GM19438 (cell line): ENCODE data around the gene NPAS3.

Source experiments
- ATAC-seq: cut with Tn5 transposase; IDR thresholded peaks from one replicate; pipeline ENCODE4 v1.9.1; 2021; ENCODE audit warnings: low read depth; ENCODE audit not compliant: unreplicated experiment

The NPAS3 gene

GRCh38 chr14:33291529-33292104 is 352.9 kb downstream of the NPAS3 start:
- ATAC-seq, result no peak

GRCh38 chr14:33294419-33294818 is 355.7 kb downstream of the NPAS3 start:
- ATAC-seq, result no peak

GRCh38 chr14:33297565-33297964 is 358.9 kb downstream of the NPAS3 start:
- ATAC-seq, result no peak

GRCh38 chr14:33307691-33308251 is 369.1 kb downstream of the NPAS3 start:
- no peak for ATAC-seq

DNA sequence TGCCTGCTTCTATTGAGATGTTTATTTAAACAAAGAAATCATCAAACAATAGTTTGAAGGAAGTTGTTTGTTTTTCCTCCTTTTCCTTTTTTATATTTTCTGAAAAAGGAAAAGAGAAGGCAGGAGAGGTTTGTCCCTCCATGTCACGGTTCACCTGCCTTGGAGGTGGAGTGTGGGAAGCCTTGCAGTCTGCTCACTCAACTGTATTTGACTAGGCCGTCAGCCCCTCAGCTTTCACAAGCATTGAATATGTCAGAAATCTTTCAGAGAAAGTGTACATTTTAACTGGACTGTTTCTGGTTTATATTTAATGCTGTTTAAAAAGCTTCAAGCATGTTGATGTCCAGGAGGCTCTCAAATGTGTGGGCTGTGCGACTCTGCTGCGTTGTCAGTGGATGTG is 370.4 kb downstream of the NPAS3 start:
- ATAC-seq, result no peak

- no peak for ATAC-seq
Measured at GRCh38 chr14:33315217-33315616, 376.5 kb downstream of the NPAS3 start.

- no peak for ATAC-seq
Measured at GRCh38 chr14:33315721-33316120, 377.0 kb downstream of the NPAS3 start.

DNA sequence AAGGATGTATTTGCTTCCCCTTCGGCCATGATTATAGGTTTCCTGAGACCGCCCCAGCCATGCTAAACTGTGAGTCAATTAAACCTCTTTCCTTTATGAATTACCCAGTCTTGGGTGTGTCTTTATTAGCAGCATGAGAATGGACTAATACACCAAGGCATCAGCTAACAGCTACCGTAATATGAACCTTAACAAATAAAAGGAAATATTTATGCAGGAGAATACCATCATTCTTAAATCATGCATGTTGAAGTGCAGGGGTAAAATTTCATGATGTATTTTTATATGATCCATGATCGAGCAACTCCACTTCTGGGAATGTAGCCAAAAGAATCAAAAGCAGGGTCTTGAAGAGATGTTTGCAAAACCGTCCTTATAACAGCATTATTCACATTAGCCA is 379.0 kb downstream of the NPAS3 start:
- no peak for ATAC-seq

- no peak for ATAC-seq
Measured at GRCh38 chr14:33323979-33324378, 385.3 kb downstream of the NPAS3 start.

- ATAC-seq, result no peak
Measured at GRCh38 chr14:33331176-33331949, 392.7 kb downstream of the NPAS3 start.

DNA sequence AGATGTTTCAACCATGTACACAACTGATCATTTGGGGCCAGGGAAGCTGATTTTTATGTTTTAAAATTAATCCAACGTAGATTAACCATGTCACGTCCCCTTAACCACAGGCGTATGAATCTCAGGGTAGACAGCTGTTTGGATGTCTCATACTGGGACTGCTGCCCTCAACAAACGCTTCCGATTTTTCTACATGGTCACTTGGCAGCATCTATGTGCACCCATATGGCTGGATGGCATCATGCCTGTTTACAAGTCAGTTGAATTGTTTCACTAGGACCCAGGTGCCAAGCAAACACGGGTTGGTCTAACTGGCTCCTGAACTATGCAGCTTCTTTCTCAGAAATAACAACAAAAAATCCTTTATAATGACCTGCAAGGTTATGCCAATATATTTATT is 393.8 kb downstream of the NPAS3 start:
- ATAC-seq, result no peak

- no peak for ATAC-seq
Measured at GRCh38 chr14:33335366-33335765, 396.7 kb downstream of the NPAS3 start.

- ATAC-seq, result no peak
Measured at GRCh38 chr14:33342299-33342974, 403.8 kb downstream of the NPAS3 start.

DNA sequence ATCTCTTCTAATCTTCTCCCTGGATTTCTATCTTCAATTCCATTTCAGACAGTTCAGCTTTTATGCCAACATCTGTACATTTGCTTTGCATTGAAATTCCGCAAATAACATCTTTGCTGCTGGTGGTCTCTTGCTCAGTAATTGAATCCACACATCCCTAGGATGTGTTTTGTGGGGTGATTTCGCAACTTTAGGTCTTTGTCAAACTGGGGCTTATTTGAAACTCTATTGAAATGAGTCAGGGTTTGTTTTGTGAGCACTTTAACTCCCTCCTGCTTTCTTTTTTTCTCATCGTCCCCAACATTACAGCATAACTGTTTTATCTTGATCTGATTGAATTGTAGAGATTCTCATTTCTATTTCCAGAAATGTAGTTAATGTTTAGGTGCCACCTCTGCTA is 404.3 kb downstream of the NPAS3 start:
- ATAC-seq, result no peak

- ATAC-seq, result no peak
Measured at GRCh38 chr14:33347796-33348195, 409.1 kb downstream of the NPAS3 start.

DNA sequence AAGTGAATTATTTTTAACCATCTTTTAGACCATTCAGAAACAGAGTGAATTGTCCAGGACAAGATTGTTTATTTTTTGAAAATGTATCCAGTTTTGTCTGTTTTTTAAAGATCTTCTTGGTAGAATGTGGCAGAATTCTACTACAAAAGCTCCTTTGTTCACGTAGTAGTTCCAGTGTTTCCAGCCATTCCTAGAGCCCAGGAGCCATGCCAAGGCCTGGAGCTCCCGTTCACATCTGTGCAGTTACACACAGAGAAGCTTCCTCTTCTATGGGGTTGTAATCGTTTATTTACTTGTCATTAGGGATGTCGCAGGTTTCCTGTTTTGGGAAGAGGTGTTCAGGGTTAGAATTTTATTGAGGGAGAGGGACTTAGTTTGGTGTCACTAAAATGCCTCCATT is 409.8 kb downstream of the NPAS3 start:
- ATAC-seq, result no peak

GRCh38 chr14:33349871-33350270 is 411.2 kb downstream of the NPAS3 start:
- ATAC-seq, result no peak

DNA sequence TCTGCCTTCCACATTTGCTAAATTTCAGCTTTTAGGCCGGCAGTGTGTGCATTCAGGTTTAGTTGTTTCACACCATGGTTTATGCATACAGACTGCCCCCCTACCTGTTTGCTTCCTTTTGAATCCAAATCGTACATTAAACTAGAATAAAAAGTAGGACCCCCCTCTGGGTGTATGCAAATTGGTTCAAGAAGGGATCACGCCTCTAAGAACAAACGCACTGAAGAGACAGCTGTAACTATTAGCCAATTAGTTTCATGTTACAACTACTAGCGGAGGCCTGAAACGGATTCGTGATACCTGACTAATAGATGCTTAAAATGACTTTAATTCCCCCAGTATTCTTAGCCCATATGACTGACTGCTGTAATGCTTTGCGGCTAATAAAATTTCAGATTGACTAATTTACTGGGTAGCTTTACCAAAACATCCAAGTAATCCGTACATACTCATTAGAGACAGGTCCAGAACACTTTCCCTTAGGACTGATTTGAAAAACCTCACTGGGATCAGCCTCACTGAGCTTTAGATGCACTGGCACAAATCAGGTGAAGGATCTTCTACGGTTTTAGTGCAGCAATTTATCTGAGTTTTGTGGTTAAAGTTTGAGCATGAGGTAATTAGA is 411.8 kb downstream of the NPAS3 start:
- no peak for ATAC-seq

DNA sequence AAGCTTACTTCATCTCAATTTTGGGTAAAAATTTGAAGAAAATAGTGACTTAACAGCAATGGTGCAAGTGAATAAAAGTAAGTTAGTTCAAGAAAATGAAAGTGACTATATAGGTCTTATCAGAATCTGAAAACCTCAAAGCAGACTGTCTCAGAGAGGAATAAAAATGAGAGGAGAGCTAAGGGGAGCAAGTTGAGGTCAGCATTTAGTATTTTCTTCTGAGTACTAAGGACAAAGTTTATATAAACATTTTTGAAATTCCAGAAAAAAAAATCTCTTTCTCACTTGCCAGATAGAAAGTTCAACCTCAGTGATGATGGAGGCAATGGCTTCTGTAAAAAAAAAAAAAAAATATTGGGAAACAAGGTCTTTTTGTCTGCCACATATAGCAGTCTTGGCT is 414.1 kb downstream of the NPAS3 start:
- no peak for ATAC-seq

- no peak for ATAC-seq
Measured at GRCh38 chr14:33356181-33356580, 417.5 kb downstream of the NPAS3 start.
